ENCODE results near the gene PRG3. TPM values are rescaled to one million over a fixed set of nuclear protein-coding genes. Genes with fewer than 3 reads are reported as not detected.

Gene PRG3
- total and polyA plus RNA-seq, 2 experiments from 2014 or later: not detected

- in situ Hi-C loops (cut with MboI): no loop called here
- no peaks in the 10 kb centered on the region for H3K9me2 ChIP-seq (ENCODE audit: insufficient read depth)
- peaks cover 42% of the 10 kb centered on the region for H3K4me1 ChIP-seq (ENCODE audit: insufficient read depth)
- H3K4me3 ChIP-seq: peak overlapping the region; percentile 4; the same call in 1 of the 2 replicates
- peak; percentile 83 for DNase-seq
- 0 out of 2 replicates have a peak, but pooled peaks cover 3% of the 10 kb centered on the region for H3K79me2 ChIP-seq (ENCODE audit: insufficient read depth)
- no peaks in the 10 kb centered on the region for H3K9me3 ChIP-seq (ENCODE audit: low read depth)
- H3K27me3 ChIP-seq (replicated peaks; ENCODE audit: insufficient read depth): no peaks in the 10 kb centered on the region
- H3K9ac ChIP-seq: peak overlapping the region; percentile 86; the same call in 1 of the 2 replicates
- 28 to 34% methylated on average over 15 of the region's 15 CpGs for whole genome bisulfite sequencing, 2 experiments (ENCODE audit: low coverage in 1 of 2, low lambda C conversion rate in 2 of 2, missing lambda C conversion rate in 2 of 2)
- H3K27ac ChIP-seq: peak overlapping the region; percentile 99
- TF ChIP-seq EZH2 (IDR thresholded peaks at IDR 0.05; ENCODE audit: insufficient read depth, poor library complexity, severe bottlenecking) (no peak), EZH2phosphoT487 (IDR thresholded peaks at IDR 0.05; ENCODE audit: insufficient read depth, low read depth) (no peak)
- H4K20me1 ChIP-seq (ENCODE audit: insufficient read depth): no peaks in the 10 kb centered on the region
- no peak overlapping the region for H2AFZ ChIP-seq
- peak overlapping the region; percentile 83 for H3K4me2 ChIP-seq (ENCODE audit: unreplicated experiment)
- no peaks in the 10 kb centered on the region for H3K36me3 ChIP-seq (ENCODE audit: low read depth)
- H3F3A ChIP-seq (ENCODE audit: insufficient read depth): peaks cover 35% of the 10 kb centered on the region
Measured at GRCh38 chr11:57424792-57425564, 44.0 kb upstream of the PRG3 start.

GRCh38 chr11:57424137-57424791 lies 43.3 kb upstream of the PRG3 start:
- 83 to 84% methylated on average over 9 of the region's 9 CpGs for WGBS, 2 experiments (ENCODE audit: low coverage in 1 of 2, low lambda C conversion rate in 2 of 2, missing lambda C conversion rate in 2 of 2)
- Histone ChIP-seq H3K9me3 (ENCODE audit: low read depth) (no peaks in the 10 kb centered on the region), H3K9ac (peak overlapping the region; percentile 41; the same call in 1 of the 2 replicates), H3F3A (ENCODE audit: insufficient read depth) (peaks cover 35% of the 10 kb centered on the region), H2AFZ (no peak overlapping the region), H4K20me1 (ENCODE audit: insufficient read depth) (no peaks in the 10 kb centered on the region), H3K4me2 (ENCODE audit: unreplicated experiment) (peak overlapping the region; percentile 83), H3K79me2 (ENCODE audit: insufficient read depth) (0 out of 2 replicates have a peak, but pooled peaks cover 3% of the 10 kb centered on the region), H3K36me3 (ENCODE audit: low read depth) (no peaks in the 10 kb centered on the region), H3K27me3 (replicated peaks; ENCODE audit: insufficient read depth) (no peaks in the 10 kb centered on the region), H3K4me3 (peak overlapping the region; percentile 4; the same call in 1 of the 2 replicates), H3K4me1 (ENCODE audit: insufficient read depth) (peaks cover 42% of the 10 kb centered on the region), H3K27ac (peak overlapping the region; percentile 13; the same call in 1 of the 2 replicates), H3K9me2 (ENCODE audit: insufficient read depth) (no peaks in the 10 kb centered on the region)
- in situ Hi-C loops (cut with MboI): no loop called here
- no peak for DNase-seq
- no peak for TF ChIP-seq EZH2 (IDR thresholded peaks at IDR 0.05; ENCODE audit: insufficient read depth, poor library complexity, severe bottlenecking)
- no peak for TF ChIP-seq EZH2phosphoT487 (IDR thresholded peaks at IDR 0.05; ENCODE audit: insufficient read depth, low read depth)

- no peak overlapping the region for H3K27ac ChIP-seq
- H3K4me2 ChIP-seq (ENCODE audit: unreplicated experiment): no peak overlapping the region
- H3K27me3 ChIP-seq (replicated peaks; ENCODE audit: insufficient read depth): no peaks in the 10 kb centered on the region
- H2AFZ ChIP-seq: no peak overlapping the region
- TF ChIP-seq EZH2 (IDR thresholded peaks at IDR 0.05; ENCODE audit: insufficient read depth, poor library complexity, severe bottlenecking) (no peak), EZH2phosphoT487 (IDR thresholded peaks at IDR 0.05; ENCODE audit: insufficient read depth, low read depth) (no peak)
- no peaks in the 10 kb centered on the region for H3K9me3 ChIP-seq (ENCODE audit: low read depth)
- H3K79me2 ChIP-seq (ENCODE audit: insufficient read depth): 0 out of 2 replicates have a peak, but pooled peaks cover 3% of the 10 kb centered on the region
- no peak overlapping the region for H3K9ac ChIP-seq
- 92% methylated on average over 4 of the region's 4 CpGs for WGBS, 2 experiments (ENCODE audit: low coverage in 1 of 2, low lambda C conversion rate in 2 of 2, missing lambda C conversion rate in 2 of 2)
- peaks cover 4% of the 10 kb centered on the region; the same call in 1 of the 2 replicates for H3K36me3 ChIP-seq (ENCODE audit: low read depth)
- H3K9me2 ChIP-seq (ENCODE audit: insufficient read depth): no peaks in the 10 kb centered on the region
- no peak overlapping the region for H3K4me3 ChIP-seq
- H3K4me1 ChIP-seq (ENCODE audit: insufficient read depth): peaks cover 34% of the 10 kb centered on the region
- peaks cover 28% of the 10 kb centered on the region for H3F3A ChIP-seq (ENCODE audit: insufficient read depth)
- in situ Hi-C loops (cut with MboI): no loop called here
- H4K20me1 ChIP-seq (ENCODE audit: insufficient read depth): no peaks in the 10 kb centered on the region
- DNase-seq: no peak
Measured at GRCh38 chr11:57422669-57423068, 41.7 kb upstream of the PRG3 start.

- TF ChIP-seq EZH2 (IDR thresholded peaks at IDR 0.05; ENCODE audit: insufficient read depth, poor library complexity, severe bottlenecking): no peak
- no peak for TF ChIP-seq EZH2phosphoT487 (IDR thresholded peaks at IDR 0.05; ENCODE audit: insufficient read depth, low read depth)
- H3F3A ChIP-seq (ENCODE audit: insufficient read depth): peaks cover 30% of the 10 kb centered on the region
- peaks cover 28% of the 10 kb centered on the region for H3K4me1 ChIP-seq (ENCODE audit: insufficient read depth)
- H3K27ac ChIP-seq: no peak overlapping the region
- no peak overlapping the region for H3K9ac ChIP-seq
- no peaks in the 10 kb centered on the region for H3K9me2 ChIP-seq (ENCODE audit: insufficient read depth)
- no peak overlapping the region for H2AFZ ChIP-seq
- in situ Hi-C loops (cut with MboI): no loop called here
- H3K9me3 ChIP-seq (ENCODE audit: low read depth): no peaks in the 10 kb centered on the region
- H3K79me2 ChIP-seq (ENCODE audit: insufficient read depth): 0 out of 2 replicates have a peak, but pooled peaks cover 3% of the 10 kb centered on the region
- no peak for DNase-seq
- H3K4me3 ChIP-seq: no peak overlapping the region
- no peak overlapping the region for H3K4me2 ChIP-seq (ENCODE audit: unreplicated experiment)
- peaks cover 7% of the 10 kb centered on the region; the same call in 1 of the 2 replicates for H3K36me3 ChIP-seq (ENCODE audit: low read depth)
- H4K20me1 ChIP-seq (ENCODE audit: insufficient read depth): no peaks in the 10 kb centered on the region
- H3K27me3 ChIP-seq (replicated peaks; ENCODE audit: insufficient read depth): no peaks in the 10 kb centered on the region
Measured at GRCh38 chr11:57421805-57422204, 40.9 kb upstream of the PRG3 start.
